LNCAP (cell line): Measurements from ENCODE around the gene MICAL2.

ENCODE experiments used
- TF ChIP-seq, protein P1 (sequence below): fragments of 450-650 bp; IDR thresholded peaks from 2 replicates; pipeline ENCODE4 v1.5.1; 2017; ENCODE audit warnings: mild to moderate bottlenecking

The MICAL2 gene

DNA sequence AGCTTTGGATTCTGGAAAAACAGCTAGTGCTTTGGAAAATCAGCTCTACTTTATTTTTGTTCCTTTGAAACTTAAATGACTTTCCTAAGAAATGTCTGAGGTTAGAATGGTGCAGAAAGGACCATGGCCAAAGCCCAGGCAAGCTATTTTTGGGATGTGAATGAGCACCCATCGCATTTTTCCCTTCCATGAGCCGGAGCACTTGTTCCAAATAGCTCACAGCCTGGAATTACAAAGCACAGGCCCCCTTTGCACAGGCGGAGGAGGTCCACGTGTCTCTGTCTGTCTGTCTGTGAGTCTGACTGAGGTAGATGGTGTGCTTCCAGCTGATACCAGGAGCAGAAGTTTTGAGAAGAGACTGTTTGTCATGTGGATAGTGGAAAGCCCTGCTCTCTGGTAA is 50.7 kb downstream of the MICAL2 start:
- TF ChIP-seq, protein P1, sequence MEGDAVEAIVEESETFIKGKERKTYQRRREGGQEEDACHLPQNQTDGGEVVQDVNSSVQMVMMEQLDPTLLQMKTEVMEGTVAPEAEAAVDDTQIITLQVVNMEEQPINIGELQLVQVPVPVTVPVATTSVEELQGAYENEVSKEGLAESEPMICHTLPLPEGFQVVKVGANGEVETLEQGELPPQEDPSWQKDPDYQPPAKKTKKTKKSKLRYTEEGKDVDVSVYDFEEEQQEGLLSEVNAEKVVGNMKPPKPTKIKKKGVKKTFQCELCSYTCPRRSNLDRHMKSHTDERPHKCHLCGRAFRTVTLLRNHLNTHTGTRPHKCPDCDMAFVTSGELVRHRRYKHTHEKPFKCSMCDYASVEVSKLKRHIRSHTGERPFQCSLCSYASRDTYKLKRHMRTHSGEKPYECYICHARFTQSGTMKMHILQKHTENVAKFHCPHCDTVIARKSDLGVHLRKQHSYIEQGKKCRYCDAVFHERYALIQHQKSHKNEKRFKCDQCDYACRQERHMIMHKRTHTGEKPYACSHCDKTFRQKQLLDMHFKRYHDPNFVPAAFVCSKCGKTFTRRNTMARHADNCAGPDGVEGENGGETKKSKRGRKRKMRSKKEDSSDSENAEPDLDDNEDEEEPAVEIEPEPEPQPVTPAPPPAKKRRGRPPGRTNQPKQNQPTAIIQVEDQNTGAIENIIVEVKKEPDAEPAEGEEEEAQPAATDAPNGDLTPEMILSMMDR, result no peak

DNA sequence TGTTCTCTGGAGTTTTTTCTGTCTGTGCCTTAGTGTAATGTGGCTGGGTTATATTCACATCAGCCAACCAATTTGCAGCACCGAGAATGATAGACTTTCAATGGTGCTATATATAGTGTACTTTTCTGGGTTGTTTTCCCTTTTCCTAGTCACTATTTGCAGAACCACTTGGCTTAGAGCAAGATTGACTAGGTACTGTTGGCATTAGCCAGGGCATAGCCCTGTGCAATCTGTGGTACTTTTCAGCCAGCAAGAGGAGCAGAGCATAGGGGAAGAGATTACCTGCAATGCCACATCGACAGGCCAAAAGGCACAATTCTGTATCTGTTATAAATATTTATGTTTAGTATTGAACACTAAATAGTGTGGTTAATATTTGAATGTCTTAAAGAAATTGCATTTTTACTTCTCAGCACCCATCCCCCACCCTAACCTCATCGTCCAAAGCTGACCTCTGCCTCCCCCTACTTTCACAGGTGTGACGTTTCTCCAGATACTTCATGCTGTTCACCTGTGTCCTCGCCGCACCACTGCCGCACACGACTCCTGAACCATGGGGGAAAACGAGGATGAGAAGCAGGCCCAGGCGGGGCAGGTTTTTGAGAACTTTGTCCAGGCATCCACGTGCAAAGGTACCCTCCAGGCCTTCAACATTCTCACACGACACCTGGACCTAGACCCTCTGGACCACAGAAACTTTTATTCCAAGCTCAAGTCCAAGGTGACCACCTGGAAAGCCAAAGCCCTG is 51.4 kb downstream of the MICAL2 start:
- TF ChIP-seq, protein P1, result no peak

DNA sequence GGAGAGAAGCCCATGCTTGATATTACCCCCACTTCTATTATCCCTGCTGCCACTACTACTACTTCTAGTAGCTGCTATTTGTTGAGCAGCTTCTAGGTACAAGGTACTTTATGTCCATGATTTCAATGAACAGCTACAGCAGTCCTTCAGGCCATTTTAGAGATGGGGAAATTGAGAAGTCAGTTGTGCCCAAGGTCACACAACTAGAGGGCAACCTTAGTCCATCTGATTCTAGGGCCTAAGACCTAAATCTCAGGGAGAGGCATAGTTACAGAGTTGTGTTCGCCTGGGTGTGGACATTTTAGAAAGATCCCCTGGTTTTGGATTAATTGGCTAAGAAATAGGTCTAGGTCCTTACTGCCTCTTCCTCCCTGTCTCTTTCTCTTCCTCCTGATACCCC is 52.3 kb downstream of the MICAL2 start:
- TF ChIP-seq, protein P1, result no peak

DNA sequence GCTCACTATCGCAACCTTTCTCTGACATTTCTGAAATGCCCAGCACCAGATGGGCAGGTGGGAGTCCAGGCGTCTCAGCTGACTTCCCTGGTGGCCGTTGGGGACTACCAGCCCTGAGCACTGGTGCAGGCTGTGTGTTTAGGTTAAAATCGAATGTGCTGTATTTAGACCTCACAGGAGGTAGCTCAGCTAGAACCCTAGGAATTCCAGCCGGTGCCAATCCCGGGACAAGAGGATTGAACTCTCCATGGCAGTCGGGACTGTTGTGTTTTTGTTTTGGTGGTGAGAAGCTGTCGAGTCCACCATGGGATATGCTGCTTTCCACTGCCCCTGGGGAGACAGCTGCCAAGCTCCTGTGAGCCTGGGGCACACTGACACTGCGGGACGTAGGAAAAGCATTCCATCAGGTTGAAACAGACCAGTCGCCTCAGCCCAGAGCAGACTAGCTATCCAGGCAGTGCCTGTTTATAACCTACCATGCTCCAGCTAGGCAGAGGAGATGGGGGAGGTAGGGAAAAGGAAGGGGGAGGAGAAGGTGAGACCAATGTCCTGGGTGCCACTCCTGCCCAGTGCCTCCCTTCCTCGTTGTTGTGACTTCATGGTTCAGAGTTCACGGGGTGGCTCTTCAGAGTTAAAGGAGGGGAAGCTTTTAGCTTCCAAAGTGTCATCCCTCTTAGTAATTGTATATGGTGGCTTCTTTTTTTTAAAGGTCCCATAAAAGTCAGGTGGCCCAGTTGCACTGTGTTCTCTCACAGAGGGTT is 53.0 kb downstream of the MICAL2 start:
- TF ChIP-seq, protein P1, result no peak

DNA sequence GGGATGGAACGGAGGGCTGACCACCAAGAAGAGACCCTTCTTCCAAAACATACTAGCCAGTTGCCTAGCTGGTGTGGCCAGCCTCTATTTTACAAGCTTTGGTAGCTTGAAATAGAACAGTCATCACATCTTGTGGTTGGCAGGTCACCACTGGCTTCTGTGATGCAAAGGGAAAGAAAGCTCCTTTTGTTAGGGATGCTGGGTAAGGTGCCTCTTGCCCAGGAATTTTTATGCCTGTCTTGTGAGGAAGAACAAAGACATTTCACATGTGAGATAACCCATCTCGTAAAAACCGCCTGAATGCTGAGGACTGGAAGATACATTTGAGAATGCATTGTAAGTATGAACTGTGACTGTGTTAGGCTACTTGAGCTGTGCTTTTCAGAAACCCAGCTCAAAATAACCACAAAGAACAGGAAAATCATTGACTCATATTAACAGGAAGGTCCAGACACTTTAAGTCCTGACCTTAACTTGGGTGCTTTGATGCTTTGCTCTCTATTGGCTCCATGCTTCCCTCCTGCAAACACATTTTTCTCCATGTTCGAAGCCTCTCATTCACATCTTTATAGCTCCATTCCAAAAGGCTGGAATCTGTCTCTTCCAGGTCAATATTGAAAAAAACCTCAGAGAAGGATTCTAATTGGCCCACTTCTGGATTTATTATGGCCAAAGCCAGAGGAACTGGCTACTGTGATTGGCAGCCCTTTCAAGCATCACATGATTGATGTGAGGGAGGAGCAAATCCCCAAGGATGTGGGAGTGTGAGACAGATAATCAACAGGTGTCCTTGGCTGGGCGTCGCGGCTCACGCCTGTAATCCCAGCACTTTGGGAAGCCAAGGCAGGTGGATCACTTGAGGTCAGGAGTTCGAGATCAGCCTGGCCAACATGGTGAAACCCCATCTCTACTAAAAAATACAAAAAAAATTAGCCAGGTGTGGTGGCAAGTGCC is 53.9 kb downstream of the MICAL2 start:
- TF ChIP-seq, protein P1, result no peak

DNA sequence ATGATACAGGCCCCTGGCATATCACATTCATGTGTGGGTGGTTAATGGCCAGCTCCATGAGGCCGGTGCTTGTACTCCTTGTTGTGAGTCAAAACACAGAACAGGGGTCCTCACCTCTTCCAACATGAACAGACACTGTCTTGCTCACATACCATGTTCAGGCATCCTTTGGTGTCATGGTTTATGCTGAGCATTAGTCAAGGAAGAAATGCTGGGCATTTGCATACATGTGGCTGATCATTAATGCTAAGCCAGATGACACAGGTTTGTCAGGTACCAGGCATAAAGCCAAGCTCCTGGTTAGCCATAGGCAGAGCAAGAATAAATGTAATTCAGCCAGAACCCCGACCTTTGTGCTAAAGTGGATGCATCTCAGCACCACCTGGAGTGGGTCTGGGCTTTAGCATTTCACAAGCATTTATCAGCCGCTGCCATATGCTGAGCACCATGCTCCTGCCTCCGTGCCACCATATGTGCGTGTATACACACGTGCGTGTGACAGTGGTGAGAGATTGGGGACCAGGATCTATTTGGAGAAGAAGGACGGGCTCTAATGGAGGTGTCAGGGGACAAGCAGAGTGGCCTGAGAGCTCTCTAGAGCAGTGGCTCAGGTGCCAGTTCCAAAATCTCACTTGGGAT is 55.0 kb downstream of the MICAL2 start:
- TF ChIP-seq, protein P1, result no peak
